Endothelial cell of umbilical vein (primary cell): ENCODE measurements around the gene RTKN2. TPM values are rescaled to one million over a fixed set of nuclear protein-coding genes. Genes with fewer than 3 reads are reported as not detected.

Source experiments
- BruUV-seq: library from RNA; stranded (reverse); fragments of 400-500 nt; replicated peaks from 2 replicates; lab custom pipeline; 2021; lab: Mats Ljungman, UMichigan
- CTCF ChIA-PET: fragments of 300-600, 350-600 bp; sonication (Branson Sonifier 250); formaldehyde crosslinking; loops from one replicate; lab custom pipeline; 2021; ENCODE audit warnings: antibody characterized with exemption, inconsistent platforms; lab: Charles Lee
- POLR2A ChIA-PET: fragments of 300-600, 350-600 bp; sonication (Branson Sonifier 250); formaldehyde crosslinking; loops from one replicate; lab custom pipeline; 2021; ENCODE audit warnings: antibody characterized with exemption, inconsistent platforms; lab: Charles Lee
- DNase-seq: peaks from one replicate; pipeline ENCODE4 v3.0.0-alpha.2; 2011; ENCODE audit warnings: low read depth, low spot score
- FAIRE-seq: peaks from 2 replicates; lab custom pipeline; 2011; peaks lifted over from hg19 to GRCh38; lab: Jason Lieb, UNC
- H2AFZ ChIP-seq: 2 replicates; pipeline ENCODE4 v1.6.0; 2012; ENCODE audit warnings: low read depth, low read length, control low read depth, inconsistent platforms
- H3K27ac ChIP-seq: 2 replicates; pipeline ENCODE4 v1.5.1; 2011; ENCODE audit warnings: low read depth, mild to moderate bottlenecking, control low read depth, low read length, moderate library complexity; ENCODE audit not compliant: insufficient read depth
- H3K27me3 ChIP-seq, 2 experiments: 2 replicates each; pipeline versions ENCODE4 v1.6.0 to v1.6.1; 2011; ENCODE audit warnings: low read length in 2 of 2, mixed read lengths in 1 of 2; ENCODE audit not compliant: control insufficient read depth in 2 of 2, insufficient read depth in 2 of 2
- H3K36me3 ChIP-seq, 2 experiments: 2 replicates in 1 of 2; 3 replicates in 1 of 2; pipeline ENCODE4 v1.5.1; 2011; ENCODE audit warnings: low read length in 2 of 2, mild to moderate bottlenecking in 1 of 2, moderate library complexity in 1 of 2; ENCODE audit not compliant: control insufficient read depth in 2 of 2, insufficient read depth in 2 of 2; ENCODE audit errors: extremely low read depth in 1 of 2
- H3K4me1 ChIP-seq: 3 replicates; pipeline ENCODE4 v1.5.1; 2011; ENCODE audit warnings: mild to moderate bottlenecking, low read length; ENCODE audit not compliant: control insufficient read depth, insufficient read depth; ENCODE audit errors: extremely low read depth
- H3K4me2 ChIP-seq: 2 replicates; pipeline ENCODE4 v1.6.1; 2011; ENCODE audit warnings: low read length, control low read depth, mixed read lengths; ENCODE audit not compliant: insufficient read depth
- H3K4me3 ChIP-seq, 3 experiments: fragments of 200-600 bp in 1 of 3; sonication (generic), shearing (Covaris generic) in 1 of 3; replicated peaks in 1 of 3; 2 replicates each; pipeline ENCODE4 v1.5.1; 2011 to 2016; ENCODE audit warnings: control low read depth in 3 of 3, low read length in 3 of 3, mild to moderate bottlenecking in 2 of 3, inconsistent platforms in 1 of 3, low read depth in 1 of 3, moderate library complexity in 1 of 3; ENCODE audit not compliant: insufficient read depth in 1 of 3
- H3K79me2 ChIP-seq: 2 replicates; pipeline ENCODE4 v1.6.0; 2012; ENCODE audit warnings: low read length, inconsistent platforms; ENCODE audit not compliant: control insufficient read depth, insufficient read depth
- H3K9ac ChIP-seq: replicated peaks from 2 replicates; pipeline ENCODE3; 2011; ENCODE audit warnings: low read length, control low read depth; ENCODE audit not compliant: insufficient read depth; ENCODE audit errors: extremely low read depth
- H3K9me1 ChIP-seq: replicated peaks from 3 replicates; pipeline ENCODE4 v1.6.0; 2011; ENCODE audit warnings: mild to moderate bottlenecking, low read length; ENCODE audit not compliant: control insufficient read depth, insufficient read depth; ENCODE audit errors: extremely low read depth
- H3K9me3 ChIP-seq: replicated peaks from 2 replicates; pipeline ENCODE4 v1.5.1; 2012; ENCODE audit warnings: low read length, inconsistent platforms; ENCODE audit not compliant: control insufficient read depth, insufficient read depth
- H4K20me1 ChIP-seq: replicated peaks from 2 replicates; pipeline ENCODE3; 2011; ENCODE audit warnings: mild to moderate bottlenecking, low read length; ENCODE audit not compliant: control insufficient read depth, insufficient read depth; ENCODE audit errors: extremely low read depth
- CTCF ChIP-seq, 2 donors: IDR thresholded peaks; 1 replicate in 1 of 2; 2 replicates in 1 of 2; pipeline ENCODE4 v1.5.1; 2011; ENCODE audit warnings: low read length in 2 of 2, mild to moderate bottlenecking in 2 of 2, moderate library complexity in 2 of 2, control low read depth in 1 of 2, inconsistent platforms in 1 of 2, low read depth in 1 of 2; ENCODE audit not compliant: insufficient read depth in 1 of 2; ENCODE audit errors: extremely low read depth in 1 of 2
- EZH2 ChIP-seq: IDR thresholded peaks from 2 replicates; pipeline ENCODE4 v1.6.1; 2012; ENCODE audit warnings: borderline replicate concordance, low read depth, mild to moderate bottlenecking, moderate library complexity, low read length, inconsistent platforms; ENCODE audit not compliant: severe bottlenecking
- FOS ChIP-seq: IDR thresholded peaks from 2 replicates; pipeline ENCODE4 v1.6.1; 2011; ENCODE audit warnings: mild to moderate bottlenecking, low read length, moderate library complexity, borderline replicate concordance; ENCODE audit not compliant: insufficient read depth
- GATA2 ChIP-seq: IDR thresholded peaks from 2 replicates; pipeline ENCODE4 v1.7.0; 2011; ENCODE audit warnings: low read depth, mild to moderate bottlenecking, moderate library complexity, mixed read lengths, low read length; ENCODE audit not compliant: insufficient read length, insufficient read depth
- JUN ChIP-seq: IDR thresholded peaks from 2 replicates; pipeline ENCODE4 v1.6.1; 2011; ENCODE audit warnings: borderline replicate concordance, low read depth; ENCODE audit not compliant: insufficient read length, insufficient read depth
- MAX ChIP-seq: IDR thresholded peaks from 2 replicates; pipeline ENCODE4 v1.6.1; 2011; ENCODE audit not compliant: insufficient read depth, insufficient read length
- MYC ChIP-seq: IDR thresholded peaks from one replicate; pipeline ENCODE4 v1.6.1; 2011; ENCODE audit warnings: mild to moderate bottlenecking, low read depth, low read length
- POLR2A ChIP-seq: IDR thresholded peaks from 2 replicates; pipeline ENCODE4 v1.6.1; 2012; ENCODE audit warnings: low read depth, mild to moderate bottlenecking, control low read depth, low read length
- POLR2AphosphoS5 ChIP-seq: IDR thresholded peaks from 2 replicates; pipeline ENCODE4 v1.6.1; 2012; ENCODE audit warnings: low read depth, mild to moderate bottlenecking, control low read depth, low read length, moderate library complexity; ENCODE audit not compliant: insufficient read depth
- dilution Hi-C: fragments of 300-500 bp; cut with MboI; formaldehyde crosslinking; loops from one replicate; pipeline ENCODE4 v1.15.0; 2019; ENCODE audit warnings: low sequenced_read_pairs; ENCODE audit not compliant: extremely low pct_ligation_motif_present
- intact Hi-C: fragments of 100-400 bp; cut with micrococcal nuclease; formaldehyde crosslinking; loops from one replicate; pipeline ENCODE4 v1.10.0; 2022
- polyA plus RNA-seq, 4 experiments: library from polyadenylated mRNA; depleted of rRNA in 3 of 4; stranded (reverse) in 3 of 4; unstranded in 1 of 4; fragments of >200 nt; gene quantifications; 2 replicates each; pipeline versions ENCODE4 v1.2.1 to v1.2.3, GENCODE V29; 2011 to 2012; ENCODE audit warnings: missing spikeins in 1 of 4
- total RNA-seq: library from RNA; stranded (reverse); gene quantifications from 2 replicates; pipeline ENCODE4 v1.2.3, GENCODE V29; 2021

The RTKN2 gene
- total and polyA plus RNA-seq, 2 donors (not counting 3 experiments of a cell fraction or from before 2014, with no cell fraction given), result 0.65 to 4.8 TPM

- no peak overlapping the region for H3K4me2 ChIP-seq
- no peak for FAIRE-seq
Measured at GRCh38 chr10:62199584-62199983, 69.1 kb downstream of the RTKN2 start.

More at GRCh38 chr10:62199584-62199983, 69.1 kb downstream of the RTKN2 start:
- no TSS peak for BruUV-seq
- Histone ChIP-seq H3K9ac (no peak overlapping the region), H3K36me3 (no peaks in the 10 kb centered on the region), H3K9me3 (no peaks in the 10 kb centered on the region), H3K27ac (no peak overlapping the region), H3K27me3 (no peaks in the 10 kb centered on the region), H4K20me1 (no peaks in the 10 kb centered on the region), H2AFZ (no peak overlapping the region), H3K4me1 (no peaks in the 10 kb centered on the region), H3K4me3 (no peak overlapping the region), H3K79me2 (no peaks in the 10 kb centered on the region), H3K9me1 (no peaks in the 10 kb centered on the region)
- no peak for DNase-seq
- CTCF ChIA-PET, result interaction anchor here (0.9 to 1.3 kb wide), 3 partner anchors 17 to 170 kb away, joined by 3 to 5 read pairs (median 4); no protein-coding TSS in a partner anchor
- POLR2A ChIA-PET, result no interaction called here
- TF ChIP-seq POLR2A, result no peak
- no peak for TF ChIP-seq POLR2AphosphoS5
- TF ChIP-seq JUN, result no peak
- TF ChIP-seq MYC, result no peak
- no peak for TF ChIP-seq FOS
- no peak for TF ChIP-seq MAX
- no peak for TF ChIP-seq CTCF (IDR thresholded peaks at IDR 0.05; ENCODE audit: extremely low read depth in 1 of 2, insufficient read depth in 1 of 2, low read depth in 1 of 2, low read length in 2 of 2)
- no peak for TF ChIP-seq EZH2
- no peak for TF ChIP-seq GATA2
- dilution Hi-C loops, result no loop called here
- intact Hi-C loops, result no loop called here
